Cerebellar nuclear complex (tissue), 1 donor: ENCODE results near the gene SFMBT1.
"Not testable (repeated sequence)": the region's sequence is repeated elsewhere in the genome, so short reads cannot be mapped to it uniquely, and the experiment has no call there.

Experiments used
- DNase-seq, 2 experiments: peaks; one replicate each; lab custom pipeline; 2025; lab: John Stamatoyannopoulos, UW

SFMBT1 gene

GRCh38 chr3:53073553-53074365, 27.9 kb upstream of the SFMBT1 start:
- no peak for DNase-seq

DNA sequence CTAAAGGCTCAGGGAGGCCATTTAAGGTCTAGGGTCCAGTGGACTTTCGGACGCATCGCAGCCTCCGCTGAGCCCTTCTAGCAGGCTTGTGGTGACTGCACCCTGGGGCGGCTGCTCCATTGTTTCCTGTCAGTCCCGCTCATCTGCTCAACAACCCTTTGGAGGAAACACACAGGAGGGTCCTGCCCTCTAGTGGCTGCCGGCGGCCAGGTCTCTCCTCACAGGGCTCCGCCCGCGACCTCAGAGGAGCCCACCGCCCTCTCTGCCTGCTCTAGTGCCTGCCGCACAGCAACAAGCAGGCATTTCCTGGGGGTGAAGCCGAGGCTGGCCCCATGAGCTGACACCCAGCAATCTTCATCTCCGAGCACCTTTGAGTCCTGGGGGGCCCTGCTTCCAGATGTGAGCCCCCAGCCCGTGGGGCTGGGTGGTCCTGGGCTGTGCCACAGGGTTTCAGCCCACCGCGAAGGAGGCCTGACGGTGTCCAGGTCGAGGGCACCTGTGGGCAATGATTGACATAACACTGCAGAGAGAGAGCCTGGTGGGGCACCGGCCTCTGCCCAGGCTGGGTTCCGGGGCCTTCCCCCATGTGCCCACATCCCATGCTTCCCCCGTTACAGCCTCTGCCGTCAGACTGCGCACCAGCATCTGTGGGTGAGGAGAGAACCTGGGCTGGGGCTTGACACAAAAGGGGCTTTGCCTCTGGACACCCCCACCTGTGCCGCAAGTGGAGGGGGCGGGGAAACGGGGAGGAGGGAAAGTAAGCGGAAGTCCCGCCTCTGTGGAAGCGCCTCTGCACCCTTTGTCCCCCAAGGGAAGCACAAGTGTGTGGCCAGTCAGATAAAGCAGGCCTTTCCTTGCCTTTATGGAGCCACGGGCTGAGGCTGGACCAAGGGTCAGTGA, 27.0 kb upstream of the SFMBT1 start:
- no peak for DNase-seq

GRCh38 chr3:53071882-53072431, 26.1 kb upstream of the SFMBT1 start:
- no peak for DNase-seq

GRCh38 chr3:53069422-53070068, 23.7 kb upstream of the SFMBT1 start:
- DNase-seq, result no peak

- no peak for DNase-seq
Observed at GRCh38 chr3:53068176-53068575, 22.3 kb upstream of the SFMBT1 start.

GRCh38 chr3:53067567-53067966, 21.7 kb upstream of the SFMBT1 start:
- no peak for DNase-seq

GRCh38 chr3:53065841-53066480, 20.1 kb upstream of the SFMBT1 start:
- DNase-seq, result no peak

DNA sequence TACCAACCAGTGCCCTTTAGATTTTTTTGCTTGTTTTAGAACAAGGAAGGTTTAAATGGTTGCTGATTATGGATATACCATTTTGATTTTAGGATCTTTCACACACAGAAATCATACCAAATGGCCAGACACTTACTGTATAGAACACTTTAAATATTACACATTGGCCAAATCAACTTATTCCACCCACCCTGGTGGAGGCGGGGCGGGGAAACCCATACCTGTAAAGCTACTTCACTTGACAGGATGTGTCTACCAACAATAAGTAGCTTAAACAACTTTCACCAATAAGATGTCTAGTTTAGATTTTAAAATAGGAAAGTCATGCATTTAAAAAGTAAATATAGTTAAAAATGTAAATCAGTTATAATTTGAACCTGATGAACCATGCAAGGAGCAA, 17.0 kb upstream of the SFMBT1 start:
- no peak for DNase-seq

GRCh38 chr3:53056442-53056841, 10.6 kb upstream of the SFMBT1 start:
- DNase-seq, result no peak

- not testable (repeated sequence) for DNase-seq
Observed at GRCh38 chr3:53054233-53054632, 8.4 kb upstream of the SFMBT1 start.

DNA sequence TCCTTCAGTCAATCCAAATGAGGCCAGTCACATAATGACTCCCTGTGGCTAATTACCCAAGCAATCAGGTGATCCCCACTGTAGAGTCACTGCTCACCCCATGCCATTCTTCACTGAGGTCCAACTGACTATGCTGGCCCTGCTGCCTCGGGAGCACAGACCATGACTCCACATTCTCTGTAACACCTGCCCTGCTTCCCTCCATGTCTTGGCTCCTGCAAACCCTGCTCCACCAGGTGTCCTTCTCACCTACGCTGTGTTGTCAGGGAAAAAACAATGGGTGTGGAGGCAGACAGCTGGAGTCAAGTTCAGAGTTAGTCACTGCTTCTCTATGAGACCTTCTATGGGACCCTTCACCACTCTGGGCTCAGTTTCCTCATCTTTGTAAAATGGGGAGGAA, 6.1 kb upstream of the SFMBT1 start:
- DNase-seq, result no peak

- no peak for DNase-seq
Observed at GRCh38 chr3:53049987-53050386, 4.1 kb upstream of the SFMBT1 start.

GRCh38 chr3:53046171-53047170, 598 bp upstream of the SFMBT1 start:
- no peak for DNase-seq

DNA sequence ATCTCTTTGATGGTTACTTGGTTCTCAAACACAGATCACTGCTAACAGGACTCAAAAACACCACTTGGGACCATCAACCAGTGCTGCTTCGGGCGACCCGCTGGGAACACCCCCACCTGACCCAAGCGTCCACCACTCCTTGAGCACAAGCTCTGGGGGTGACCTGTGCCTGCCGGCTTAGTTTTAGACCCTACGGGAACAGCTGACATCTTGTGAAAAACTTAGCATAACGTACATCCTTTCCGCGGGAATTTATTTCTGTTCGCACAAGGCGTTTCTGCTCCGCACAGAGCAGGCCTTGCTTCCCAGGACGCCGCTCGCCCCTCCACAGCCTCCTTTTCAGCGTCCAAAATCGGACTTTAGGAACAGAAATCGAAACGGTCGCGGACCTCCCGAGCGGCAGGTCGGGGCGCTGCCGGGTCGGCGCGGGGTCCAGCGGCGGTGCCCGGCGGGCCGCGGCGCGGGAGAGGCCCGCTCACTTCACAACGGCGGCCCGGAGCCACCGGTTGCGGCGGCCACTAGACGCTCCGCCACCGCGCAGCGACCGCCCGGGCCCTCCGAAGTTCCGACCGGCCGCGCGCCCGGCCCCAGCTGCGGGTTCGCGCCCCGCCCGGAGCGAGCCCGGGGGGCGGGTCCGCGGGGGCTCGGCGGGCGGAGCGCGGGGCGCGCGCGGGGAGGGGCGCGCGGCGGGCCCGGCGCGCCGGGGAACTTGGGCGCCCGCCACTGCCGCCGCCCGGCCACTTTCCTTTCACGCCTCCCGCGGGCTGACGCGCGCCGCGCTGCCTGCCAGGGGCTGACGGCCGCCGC, 959 bp downstream of the SFMBT1 start:
- DNase-seq, result no peak

DNA sequence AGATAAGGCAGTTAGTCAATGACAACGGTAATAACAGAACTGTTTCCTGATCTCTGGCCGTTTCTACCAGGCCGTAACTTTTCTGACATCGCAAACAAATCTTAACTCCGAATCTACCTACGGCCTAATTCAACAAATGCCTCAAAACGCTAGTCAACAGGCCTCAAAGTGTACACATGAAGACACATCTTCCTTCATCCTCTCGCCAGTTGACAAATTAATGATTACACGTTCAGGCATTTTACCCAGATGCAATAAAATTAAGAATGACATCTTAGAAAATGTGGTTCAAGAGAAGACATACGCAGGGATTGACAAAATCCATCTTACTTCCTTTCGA, 1.5 kb downstream of the SFMBT1 start:
- DNase-seq, result no peak

DNA sequence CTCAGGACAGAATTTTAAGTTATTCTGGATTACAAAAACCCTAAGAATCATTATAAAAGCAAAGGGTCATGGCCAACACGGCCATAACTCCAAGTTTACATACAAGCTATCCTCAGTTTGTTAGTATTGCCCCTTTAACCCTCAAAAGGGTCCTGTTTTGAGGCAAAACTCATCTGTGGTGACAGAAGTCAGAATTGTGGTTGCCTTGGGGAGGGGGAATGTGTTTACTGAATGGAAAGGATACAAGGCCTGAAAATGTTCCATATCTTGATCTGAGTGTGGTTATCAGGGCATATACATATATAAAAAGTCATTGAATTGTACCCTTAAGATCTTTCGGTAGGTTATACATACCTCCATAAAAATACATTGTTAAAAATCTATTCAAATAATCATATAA, 2.1 kb downstream of the SFMBT1 start:
- DNase-seq, result no peak

- DNase-seq, result no peak
Observed at GRCh38 chr3:53042651-53043050, 3.2 kb downstream of the SFMBT1 start.

DNA sequence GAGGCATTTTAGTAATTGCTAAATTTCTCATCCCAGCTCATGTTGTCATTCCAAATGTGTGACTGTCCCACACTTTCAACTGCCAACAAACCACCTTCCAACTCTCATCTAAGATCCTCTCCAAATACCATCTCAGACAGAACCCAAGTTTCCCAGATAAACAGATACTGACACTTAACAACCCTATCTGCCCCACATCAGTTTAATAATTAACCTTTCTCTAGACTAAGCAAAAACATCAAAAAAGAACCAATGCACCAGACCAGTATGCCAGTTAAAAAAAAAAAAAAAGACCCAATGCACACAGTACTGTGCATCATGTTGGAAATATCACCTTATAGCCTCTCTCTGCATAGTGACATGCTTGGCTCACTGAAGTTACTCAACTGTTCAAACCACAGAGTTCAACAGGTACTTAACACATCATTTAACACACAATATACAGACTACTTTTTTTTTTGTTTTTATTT, 5.5 kb downstream of the SFMBT1 start:
- no peak for DNase-seq

DNA sequence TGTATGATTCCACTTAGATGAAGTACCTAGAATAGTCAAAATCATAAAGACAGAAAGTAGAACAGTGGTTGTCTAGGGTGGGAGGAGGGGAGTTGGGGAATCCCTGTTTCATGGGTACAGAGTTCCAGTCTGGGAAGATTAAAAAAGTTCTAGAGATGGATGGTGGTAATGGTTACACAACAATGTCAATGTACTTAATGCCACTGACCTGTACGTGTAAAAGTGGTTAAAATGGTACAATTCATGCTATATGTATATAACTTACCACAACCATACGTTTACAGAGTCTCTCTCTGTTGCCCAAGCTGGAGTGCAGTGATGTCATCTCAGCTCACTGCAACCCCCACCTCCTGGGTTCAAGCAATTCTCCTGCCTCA, 6.5 kb downstream of the SFMBT1 start:
- no peak for DNase-seq
